HCT116 (cell line): ENCODE data around the gene KRT13. TPM values are rescaled to one million over a fixed set of nuclear protein-coding genes. Genes with fewer than 3 reads are reported as not detected.

Source experiments
- ATAC-seq: fragments of 200-7000 bp; cut with Tn5 transposase; 2 replicates; pipeline ENCODE4 v1.9.1; 2020; ENCODE audit warnings: mild to moderate bottlenecking, moderate library complexity
- BruUV-seq: library from RNA; stranded (reverse); fragments of 400-500 nt; replicated peaks from 2 replicates; lab custom pipeline; 2021; lab: Mats Ljungman, UMichigan
- CTCF ChIA-PET: fragments of 300-600 bp; sonication (Branson Sonifier 250); formaldehyde crosslinking; loops from one replicate; lab custom pipeline; 2021; ENCODE audit warnings: antibody characterized with exemption; lab: Charles Lee
- POLR2A ChIA-PET: fragments of 300-600, 350-600 bp; sonication (Branson Sonifier 250); formaldehyde crosslinking; loops from one replicate; lab custom pipeline; 2021; ENCODE audit warnings: antibody characterized with exemption; lab: Charles Lee
- RAD21 ChIA-PET, 2 experiments: fragments of 300-600 bp; sonication (Branson Sonifier 250); formaldehyde crosslinking; loops; one replicate each; lab custom pipeline; 2023; ENCODE audit warnings: low total read pairs in 2 of 2; ENCODE audit not compliant: uncharacterized antibody in 2 of 2, unreplicated experiment in 2 of 2, low non-redundant PET in 1 of 2; lab: Charles Lee
- DNase-seq: peaks from one replicate; pipeline ENCODE4 v3.0.0-alpha.2; 2010; ENCODE audit warnings: low read depth, low spot score
- H2AFZ ChIP-seq: fragments of 200-600 bp; shearing (Covaris generic), sonication (generic); 2 replicates; pipeline ENCODE4 v1.6.1; 2017; ENCODE audit warnings: low read depth, mixed run types, mixed read lengths, antibody characterized with exemption, low read length; ENCODE audit not compliant: poor library complexity, severe bottlenecking
- H3K27ac ChIP-seq: 2 replicates; pipeline ENCODE4 v1.5.1; 2012; ENCODE audit warnings: low read depth, low read length
- H3K27me3 ChIP-seq: fragments of 200-600 bp; sonication (generic); 2 replicates; pipeline ENCODE4 v1.6.1; 2016; ENCODE audit warnings: mixed run types, low read length, mixed read lengths; ENCODE audit not compliant: insufficient read depth
- H3K36me3 ChIP-seq, 2 experiments: fragments of 200-500 bp in 1 of 2; fragments of 200-600 bp in 1 of 2; sonication (Bioruptor generic) in 1 of 2; sonication (generic) in 1 of 2; 2 replicates each; pipeline versions ENCODE4 v1.5.1 to v1.6.1; 2014 to 2016; ENCODE audit warnings: low read length in 2 of 2, inconsistent platforms in 1 of 2, mixed read lengths in 1 of 2, mixed run types in 1 of 2; ENCODE audit not compliant: insufficient read depth in 2 of 2, control insufficient read depth in 1 of 2
- H3K4me1 ChIP-seq, 2 experiments: fragments of 200-600 bp in 1 of 2; sonication (generic) in 1 of 2; 2 replicates each; pipeline versions ENCODE4 v1.5.1 to v1.6.1; 2012 to 2017; ENCODE audit warnings: low read length in 2 of 2, inconsistent platforms in 1 of 2, mild to moderate bottlenecking in 1 of 2, mixed read lengths in 1 of 2, mixed run types in 1 of 2, moderate library complexity in 1 of 2; ENCODE audit not compliant: insufficient read depth in 2 of 2, control insufficient read depth in 1 of 2
- H3K4me2 ChIP-seq: fragments of 200-600 bp; sonication (generic); 2 replicates; pipeline ENCODE4 v1.6.1; 2017; ENCODE audit warnings: mixed run types, low read length, mixed read lengths
- H3K4me3 ChIP-seq, 2 experiments: fragments of 200-600 bp in 1 of 2; sonication (generic) in 1 of 2; replicated peaks in 1 of 2; 2 replicates each; pipeline ENCODE4 v1.5.1; 2011 to 2016; ENCODE audit warnings: low read length in 2 of 2, control low read depth in 1 of 2, low read depth in 1 of 2, mild to moderate bottlenecking in 1 of 2, mixed read lengths in 1 of 2, mixed run types in 1 of 2
- H3K79me2 ChIP-seq: fragments of 200-600 bp; sonication (generic); 2 replicates; pipeline ENCODE4 v1.6.1; 2017; ENCODE audit warnings: mild to moderate bottlenecking, mixed run types, low read length, moderate library complexity, mixed read lengths; ENCODE audit not compliant: insufficient read depth
- H3K9ac ChIP-seq: fragments of 200-600 bp; sonication (generic); 2 replicates; pipeline ENCODE4 v1.6.1; 2016; ENCODE audit warnings: low read length, mixed read lengths
- H3K9me2 ChIP-seq: fragments of 200-600 bp; sonication (generic), shearing (Covaris generic); 2 replicates; pipeline ENCODE4 v1.6.1; 2017; ENCODE audit warnings: mixed run types, mild to moderate bottlenecking, moderate library complexity; ENCODE audit not compliant: insufficient read depth
- H3K9me3 ChIP-seq, 2 experiments: fragments of 200-500 bp in 1 of 2; fragments of 200-600 bp in 1 of 2; sonication (Bioruptor generic) in 1 of 2; sonication (generic) in 1 of 2; 2 replicates each; pipeline ENCODE4 v1.6.1; 2014 to 2017; ENCODE audit warnings: low read length in 2 of 2, mixed read lengths in 2 of 2, inconsistent platforms in 1 of 2, low read depth in 1 of 2, mild to moderate bottlenecking in 1 of 2, mixed run types in 1 of 2, moderate library complexity in 1 of 2; ENCODE audit not compliant: control insufficient read depth in 1 of 2, insufficient read depth in 1 of 2
- H4K20me1 ChIP-seq: fragments of 200-600 bp; sonication (generic), shearing (Covaris generic); 2 replicates; pipeline ENCODE4 v1.6.1; 2017; ENCODE audit warnings: mixed run types, mild to moderate bottlenecking, moderate library complexity; ENCODE audit not compliant: insufficient read depth
- ATF3 ChIP-seq: IDR thresholded peaks from 2 replicates; pipeline ENCODE4 v1.6.1; 2012
- CBX3 ChIP-seq: IDR thresholded peaks from 2 replicates; pipeline ENCODE4 v1.6.1; 2012; ENCODE audit warnings: low read depth
- CEBPB ChIP-seq: IDR thresholded peaks from 2 replicates; pipeline ENCODE4 v1.6.1; 2012; ENCODE audit warnings: low read depth
- EGR1 ChIP-seq: IDR thresholded peaks from 2 replicates; pipeline ENCODE4 v1.6.1; 2012; ENCODE audit warnings: low read depth
- ELF1 ChIP-seq: IDR thresholded peaks from 2 replicates; pipeline ENCODE4 v1.6.1; 2012; ENCODE audit warnings: low read depth, borderline replicate concordance
- EZH2 ChIP-seq: fragments of 200-600 bp; sonication (generic); IDR thresholded peaks from 2 replicates; pipeline ENCODE4 v1.6.1; 2017; ENCODE audit warnings: antibody characterized with exemption, mixed run types
- EZH2phosphoT487 ChIP-seq: fragments of 200-600 bp; IDR thresholded peaks from 2 replicates; pipeline ENCODE4 v1.6.1; 2018; ENCODE audit warnings: antibody characterized with exemption, borderline replicate concordance
- FOSL1 ChIP-seq: IDR thresholded peaks from 2 replicates; pipeline ENCODE4 v1.6.1; 2012; ENCODE audit warnings: low read depth
- POLR2A ChIP-seq: IDR thresholded peaks from 2 replicates; pipeline ENCODE4 v1.7.0; 2011; ENCODE audit warnings: borderline replicate concordance; ENCODE audit not compliant: insufficient read depth, insufficient read length; ENCODE audit errors: extremely low read depth
- REST ChIP-seq: IDR thresholded peaks from 2 replicates; pipeline ENCODE4 v1.6.1; 2012; ENCODE audit warnings: low read depth
- SIN3A ChIP-seq: IDR thresholded peaks from 2 replicates; pipeline ENCODE4 v1.6.1; 2012; ENCODE audit warnings: low read depth
- TCF7L2 ChIP-seq: IDR thresholded peaks from 2 replicates; pipeline ENCODE4 v1.7.0; 2011; ENCODE audit warnings: borderline replicate concordance, inconsistent platforms; ENCODE audit not compliant: insufficient read depth, insufficient read length; ENCODE audit errors: extremely low read depth
- ZFX ChIP-seq: fragments of 450-650 bp; IDR thresholded peaks from 2 replicates; pipeline ENCODE4 v1.6.1; 2017
- ZNF274 ChIP-seq: fragments of 200-500 bp; sonication (Bioruptor generic); IDR thresholded peaks from 2 replicates; pipeline ENCODE4 v1.6.1; 2014; ENCODE audit warnings: mild to moderate bottlenecking, low read depth, low read length, inconsistent platforms
- intact Hi-C: fragments of 100-400 bp; cut with micrococcal nuclease; formaldehyde crosslinking; loops from 2 replicates; pipeline ENCODE4 v1.10.0; 2022
- total RNA-seq: library from RNA; stranded (reverse); gene quantifications from one replicate; pipeline ENCODE4 v1.2.1, GENCODE V29; 2021; ENCODE audit not compliant: unreplicated experiment
- TF ChIP-seq, protein P1 (sequence below): IDR thresholded peaks from 2 replicates; pipeline ENCODE4 v1.6.1; 2012
- TF ChIP-seq, protein P2 (sequence below): IDR thresholded peaks from 2 replicates; pipeline ENCODE4 v1.6.1; 2011; ENCODE audit warnings: mild to moderate bottlenecking, low read length, moderate library complexity; ENCODE audit not compliant: insufficient replicate concordance; ENCODE audit errors: extremely low read depth

KRT13 gene
- total RNA-seq, 1 experiment from 2014 or later: 3.7 TPM

GRCh38 chr17:41549596-41550039, 44.2 kb upstream of the KRT13 start (continued):
- no peak for TF ChIP-seq EZH2
- TF ChIP-seq, all 23 proteins: peak for 0

DNA sequence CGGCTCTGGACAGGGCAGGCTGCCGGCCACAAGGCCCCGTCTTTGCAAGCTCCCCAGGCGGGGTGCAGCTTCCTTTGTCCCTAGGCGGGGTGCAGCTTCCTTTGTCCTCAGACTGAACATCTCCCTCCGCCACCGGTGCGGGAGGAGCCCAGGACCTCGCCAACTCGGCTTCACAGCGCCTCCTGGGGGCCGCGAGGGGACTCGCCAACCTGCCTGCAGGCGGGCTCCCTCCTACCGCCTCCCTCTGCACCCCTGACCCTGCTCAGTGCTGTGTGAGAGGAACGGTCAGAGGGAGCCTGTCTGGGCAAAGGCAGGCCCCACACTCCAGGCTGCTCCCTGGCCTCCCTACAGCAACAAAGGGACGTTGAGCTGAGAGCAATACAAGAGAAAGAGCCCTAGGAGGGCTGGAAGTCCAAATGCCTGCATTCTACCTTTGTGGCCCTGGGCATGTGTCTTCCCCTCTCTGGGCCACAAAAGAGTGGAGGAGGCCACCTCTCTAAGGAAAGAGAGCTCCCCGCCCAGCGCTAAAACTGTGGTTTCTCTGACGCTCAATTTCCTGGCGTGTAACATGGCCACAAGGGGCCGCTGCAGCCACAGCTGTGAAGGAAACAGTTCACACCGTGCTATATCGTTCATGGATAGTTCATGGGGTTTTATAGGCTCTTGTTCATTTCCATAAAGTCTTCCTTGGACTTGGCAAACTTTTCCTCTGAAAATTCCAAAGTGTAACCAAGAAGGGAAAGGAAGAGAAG, 43.6 kb upstream of the KRT13 start:
- ATAC-seq (peak; percentile 79), DNase-seq (peak; percentile 83)
- Histone ChIP-seq H4K20me1 (no peaks in the 10 kb centered on the region), H3K9me3 (peaks cover 0 to 8% of the 10 kb centered on the region in 2 experiments; a peak in 1 of 4 replicates), H3K9ac (peak overlapping the region; percentile 68), H3K27me3 (no peaks in the 10 kb centered on the region), H3K27ac (peak overlapping the region; percentile 91), H2AFZ (no peak overlapping the region), H3K79me2 (no peaks in the 10 kb centered on the region), H3K9me2 (no peaks in the 10 kb centered on the region), H3K4me1 (peaks cover 39 to 79% of the 10 kb centered on the region in 2 experiments), H3K4me2 (peak overlapping the region; percentile 80), H3K36me3 (no peaks in the 10 kb centered on the region), H3K4me3 (peak overlapping the region; percentile 6 to 46; a peak in 3 of 4 replicates)
- intact Hi-C loops: loop anchor here (1.0 to 10.0 kb wide), 11 partner anchors 27 to 934 kb away; no protein-coding TSS in a partner anchor
- no TSS peak for BruUV-seq
- ChIA-PET CTCF (interaction anchor here (0.6 to 7.3 kb wide), 56 partner anchors 9 to 933 kb away, joined by 3 to 203 read pairs (median 5); partner anchors contain the start of genes EIF1, KRT15, KRT19 and KRT36), POLR2A (interaction anchor here (0.6 to 5.5 kb wide), 16 partner anchors 9 to 1379 kb away, joined by 3 to 148 read pairs (median 4); partner anchors contain the start of genes EIF1, KRT15 and KRT19), RAD21 (interaction anchor here (0.7 to 3.7 kb wide), 37 partner anchors 12 to 692 kb away, joined by 3 to 26 read pairs (median 5); partner anchors contain the start of gene KRT19 (in 2 of the 2))
- TF ChIP-seq, protein P1, sequence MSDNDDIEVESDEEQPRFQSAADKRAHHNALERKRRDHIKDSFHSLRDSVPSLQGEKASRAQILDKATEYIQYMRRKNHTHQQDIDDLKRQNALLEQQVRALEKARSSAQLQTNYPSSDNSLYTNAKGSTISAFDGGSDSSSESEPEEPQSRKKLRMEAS: no peak; the same call in 1 of the 2 replicates
- TF ChIP-seq POLR2A (no peak), EZH2 (no peak), FOSL1 (no peak), SIN3A (no peak), REST (no peak), ATF3 (no peak), CEBPB (no peak), CBX3 (peak; percentile 20; the same call in 1 of the 2 replicates), ELF1 (no peak; the same call in 1 of the 2 replicates), TCF7L2 (peak; percentile 6), ZFX (no peak), ZNF274 (no peak), EGR1 (no peak), EZH2phosphoT487 (no peak)
- TF ChIP-seq, protein P2, sequence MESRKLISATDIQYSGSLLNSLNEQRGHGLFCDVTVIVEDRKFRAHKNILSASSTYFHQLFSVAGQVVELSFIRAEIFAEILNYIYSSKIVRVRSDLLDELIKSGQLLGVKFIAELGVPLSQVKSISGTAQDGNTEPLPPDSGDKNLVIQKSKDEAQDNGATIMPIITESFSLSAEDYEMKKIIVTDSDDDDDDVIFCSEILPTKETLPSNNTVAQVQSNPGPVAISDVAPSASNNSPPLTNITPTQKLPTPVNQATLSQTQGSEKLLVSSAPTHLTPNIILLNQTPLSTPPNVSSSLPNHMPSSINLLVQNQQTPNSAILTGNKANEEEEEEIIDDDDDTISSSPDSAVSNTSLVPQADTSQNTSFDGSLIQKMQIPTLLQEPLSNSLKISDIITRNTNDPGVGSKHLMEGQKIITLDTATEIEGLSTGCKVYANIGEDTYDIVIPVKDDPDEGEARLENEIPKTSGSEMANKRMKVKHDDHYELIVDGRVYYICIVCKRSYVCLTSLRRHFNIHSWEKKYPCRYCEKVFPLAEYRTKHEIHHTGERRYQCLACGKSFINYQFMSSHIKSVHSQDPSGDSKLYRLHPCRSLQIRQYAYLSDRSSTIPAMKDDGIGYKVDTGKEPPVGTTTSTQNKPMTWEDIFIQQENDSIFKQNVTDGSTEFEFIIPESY: peak; percentile 8
